AG10803 (cell line): ENCODE results near the gene SH3RF3.
A peak's percentile ranks its signal among the peaks of the same experiment; 100 is the strongest.
"Not testable (repeated sequence)": the region's sequence is repeated elsewhere in the genome, so short reads cannot be mapped to it uniquely, and the experiment has no call there.

Experiments
- DNase-seq: peaks from one replicate; pipeline ENCODE4 v3.0.0; 2010; ENCODE audit warnings: low read depth
- H3K4me3 ChIP-seq: 2 replicates; pipeline ENCODE4 v1.5.1; 2011; ENCODE audit warnings: mild to moderate bottlenecking, low read length, control low read depth
- TF ChIP-seq, protein P1 (sequence below): conservative IDR thresholded peaks from 2 replicates; pipeline ENCODE4 v1.5.1; 2011; ENCODE audit warnings: mild to moderate bottlenecking, low read length, control low read depth, inconsistent platforms

Gene SH3RF3

DNA sequence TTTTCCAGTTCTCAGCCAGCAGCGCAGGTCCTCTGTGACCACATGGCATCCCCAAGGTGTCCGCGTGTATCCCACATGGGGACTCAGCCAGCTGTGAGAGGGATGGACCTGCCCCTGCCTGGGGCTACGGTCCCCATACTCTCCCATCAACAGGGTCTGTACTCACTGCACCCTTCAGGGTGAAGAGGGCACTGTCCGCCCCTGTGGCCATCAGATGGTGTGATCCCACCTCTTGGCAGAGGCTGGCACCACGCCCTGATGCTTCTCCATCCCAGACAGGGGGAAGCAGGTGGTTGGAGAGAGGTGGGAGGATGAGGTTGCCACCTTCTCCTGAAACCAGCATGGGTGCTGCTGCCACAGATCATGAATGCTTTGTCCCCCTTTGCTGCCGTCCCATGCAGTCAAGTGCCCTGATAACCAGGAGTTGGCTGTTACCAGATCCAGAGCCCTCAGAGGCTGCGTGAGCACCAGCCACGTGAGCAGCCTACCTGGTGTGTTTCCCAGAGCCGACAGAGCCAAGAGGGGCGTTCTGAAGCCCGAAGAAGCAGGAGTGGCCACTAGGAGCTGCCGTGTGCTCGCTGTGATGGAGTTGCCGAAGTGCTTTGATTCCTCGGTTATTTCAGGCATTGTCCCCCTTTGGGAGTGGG is 93.9 kb downstream of the SH3RF3 start:
- DNase-seq, result no peak
- TF ChIP-seq, protein P1, sequence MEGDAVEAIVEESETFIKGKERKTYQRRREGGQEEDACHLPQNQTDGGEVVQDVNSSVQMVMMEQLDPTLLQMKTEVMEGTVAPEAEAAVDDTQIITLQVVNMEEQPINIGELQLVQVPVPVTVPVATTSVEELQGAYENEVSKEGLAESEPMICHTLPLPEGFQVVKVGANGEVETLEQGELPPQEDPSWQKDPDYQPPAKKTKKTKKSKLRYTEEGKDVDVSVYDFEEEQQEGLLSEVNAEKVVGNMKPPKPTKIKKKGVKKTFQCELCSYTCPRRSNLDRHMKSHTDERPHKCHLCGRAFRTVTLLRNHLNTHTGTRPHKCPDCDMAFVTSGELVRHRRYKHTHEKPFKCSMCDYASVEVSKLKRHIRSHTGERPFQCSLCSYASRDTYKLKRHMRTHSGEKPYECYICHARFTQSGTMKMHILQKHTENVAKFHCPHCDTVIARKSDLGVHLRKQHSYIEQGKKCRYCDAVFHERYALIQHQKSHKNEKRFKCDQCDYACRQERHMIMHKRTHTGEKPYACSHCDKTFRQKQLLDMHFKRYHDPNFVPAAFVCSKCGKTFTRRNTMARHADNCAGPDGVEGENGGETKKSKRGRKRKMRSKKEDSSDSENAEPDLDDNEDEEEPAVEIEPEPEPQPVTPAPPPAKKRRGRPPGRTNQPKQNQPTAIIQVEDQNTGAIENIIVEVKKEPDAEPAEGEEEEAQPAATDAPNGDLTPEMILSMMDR, result no peak
- no peak overlapping the region for H3K4me3 ChIP-seq

DNA sequence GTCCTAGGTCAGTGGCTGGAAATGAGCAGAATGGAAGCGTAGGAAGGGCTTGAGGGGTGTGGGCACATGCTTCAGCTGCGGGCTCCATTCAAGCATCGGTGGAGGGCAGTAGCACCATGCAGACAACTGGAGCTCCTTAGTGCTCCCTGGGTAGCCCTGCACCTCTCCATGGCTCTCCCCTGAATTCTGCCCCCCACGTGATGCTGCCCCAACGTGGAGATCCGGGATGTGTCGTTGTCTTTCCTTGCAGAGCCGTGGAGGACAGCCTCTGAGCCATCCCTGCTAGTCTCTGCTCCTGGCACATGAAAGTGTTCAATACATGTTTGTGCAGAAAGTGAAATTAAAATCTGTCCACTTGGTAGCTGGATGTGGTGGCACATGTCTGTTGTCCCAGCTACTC is 94.5 kb downstream of the SH3RF3 start:
- TF ChIP-seq, protein P1, result no peak
- DNase-seq, result no peak
- H3K4me3 ChIP-seq, result no peak overlapping the region

DNA sequence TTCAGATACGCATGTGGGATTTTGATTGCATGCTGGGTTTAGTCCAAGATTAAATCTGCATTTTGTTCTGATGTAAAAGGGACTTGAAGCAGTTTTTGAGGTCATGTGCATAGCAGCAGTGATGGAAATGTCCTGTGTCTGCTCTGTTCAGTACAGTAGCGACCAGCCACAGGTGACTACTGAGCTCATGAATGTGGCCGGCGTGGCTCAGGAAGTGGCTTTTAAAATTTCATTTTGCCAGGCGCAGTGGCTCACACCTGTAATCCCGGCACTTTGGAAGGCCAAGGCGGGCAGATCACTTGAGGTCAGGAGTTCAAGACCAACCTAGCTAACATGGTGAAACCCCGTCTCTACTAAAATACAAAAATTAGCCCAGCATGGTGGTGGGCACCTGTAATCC is 95.3 kb downstream of the SH3RF3 start:
- not testable (repeated sequence) for DNase-seq, H3K4me3 ChIP-seq

DNA sequence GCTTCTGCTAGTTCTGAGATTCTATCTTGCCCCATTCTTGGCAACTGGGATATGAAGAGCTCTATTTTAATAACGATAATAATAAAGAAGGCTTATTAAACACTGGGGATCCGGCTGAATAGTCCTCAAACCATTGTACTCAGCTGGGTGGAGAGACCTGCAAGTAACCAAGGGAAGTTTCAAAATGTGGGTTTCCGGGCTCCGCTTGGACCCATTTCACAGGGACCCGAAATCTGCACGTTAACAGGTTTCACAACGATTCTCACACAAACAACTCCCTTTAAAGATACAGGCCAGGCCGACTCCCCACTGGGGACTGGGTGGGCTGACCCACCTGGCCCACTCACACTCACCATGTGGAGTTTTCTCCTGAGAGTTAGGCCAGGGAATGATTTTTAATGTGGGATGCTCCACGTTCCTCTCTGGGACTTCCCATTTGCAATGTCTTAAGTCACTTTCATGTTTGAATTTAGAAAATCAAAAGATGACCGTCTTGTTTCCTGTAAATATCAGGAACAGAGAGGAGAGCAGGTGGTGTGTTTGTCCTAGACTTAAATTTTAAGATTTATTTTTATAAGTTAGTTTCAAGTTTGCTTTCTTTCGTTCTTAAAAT is 96.3 kb downstream of the SH3RF3 start:
- H3K4me3 ChIP-seq, result no peak overlapping the region
- DNase-seq, result no peak
- TF ChIP-seq, protein P1, result no peak

DNA sequence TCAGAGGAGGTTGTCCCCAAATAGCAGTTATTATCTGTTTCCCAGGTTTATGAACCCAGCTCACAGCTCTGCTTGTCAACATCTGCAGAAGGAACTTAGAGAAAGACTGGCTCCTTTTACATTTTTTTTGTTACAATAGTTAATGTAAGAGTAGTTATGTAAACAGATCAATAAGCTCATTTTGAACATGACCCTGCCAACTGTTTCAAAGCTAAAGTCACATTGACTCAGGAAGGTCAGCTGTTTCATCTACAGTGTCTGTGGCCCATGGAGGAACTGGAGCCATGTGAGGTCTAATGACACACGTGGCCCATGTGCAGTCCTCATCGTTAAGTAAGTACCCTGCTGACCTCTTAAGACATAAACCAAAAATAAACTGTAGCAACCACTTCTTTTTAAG is 97.1 kb downstream of the SH3RF3 start:
- H3K4me3 ChIP-seq, result no peak overlapping the region
- TF ChIP-seq, protein P1, result no peak
- no peak for DNase-seq

DNA sequence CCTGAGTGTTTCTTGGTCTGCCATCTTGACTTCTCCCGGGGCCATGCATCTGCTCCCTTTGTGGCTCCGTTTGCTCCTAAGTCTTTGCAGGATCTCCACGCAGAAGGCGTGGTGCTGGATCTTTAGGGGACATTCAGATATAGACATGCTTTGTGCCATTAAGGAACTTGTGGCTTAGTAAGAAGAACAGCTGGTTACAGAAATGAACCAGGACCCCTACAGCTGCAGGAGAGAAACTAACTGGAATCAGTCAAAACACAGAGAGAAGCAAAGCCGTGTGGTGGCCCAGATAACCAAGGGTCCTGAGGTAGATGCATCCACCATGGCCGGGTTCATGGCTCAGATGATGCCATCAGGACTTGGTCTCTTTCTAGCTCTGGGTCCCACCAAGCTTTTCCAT is 97.6 kb downstream of the SH3RF3 start:
- no peak for DNase-seq
- no peak overlapping the region for H3K4me3 ChIP-seq
- TF ChIP-seq, protein P1, result no peak

DNA sequence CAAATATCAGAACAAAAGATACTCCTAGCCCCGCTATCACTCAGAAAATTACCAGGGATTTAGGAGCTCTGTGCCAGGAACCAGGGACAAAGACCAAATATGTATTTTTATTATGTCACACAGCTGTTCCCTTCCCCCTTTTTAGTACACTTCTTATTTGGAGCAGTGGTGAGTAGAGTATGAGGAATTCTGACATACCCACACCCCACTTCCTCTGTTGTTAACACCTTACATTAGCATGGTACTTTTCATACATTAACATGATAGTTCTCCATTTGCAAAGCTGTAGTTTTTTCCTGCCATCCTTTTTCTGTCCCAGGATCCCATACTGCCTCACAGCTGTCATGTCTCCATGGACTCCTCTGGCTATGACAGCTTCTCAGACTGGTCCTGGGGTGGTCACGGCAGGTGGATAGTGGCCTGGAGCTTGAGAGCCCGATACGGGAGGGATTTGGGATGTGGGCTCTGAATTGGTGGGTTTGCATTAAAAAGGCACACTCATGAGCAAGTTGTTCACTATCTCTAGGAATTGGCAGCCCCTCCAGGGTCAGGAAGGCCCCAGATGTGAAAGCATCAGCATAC is 100.2 kb downstream of the SH3RF3 start:
- DNase-seq, result peak; percentile 15
- H3K4me3 ChIP-seq, result no peak overlapping the region
- TF ChIP-seq, protein P1, result no peak
